Lower leg skin (tissue), 3 donors: ENCODE results near the gene CTSA.

Source experiments
- POLR2A ChIP-seq, 2 donors: fragments of 450-650 bp; IDR thresholded peaks; one replicate each; pipeline ENCODE4 v1.6.1; 2016 to 2017; ENCODE audit warnings: antibody characterized with exemption in 2 of 2, mild to moderate bottlenecking in 1 of 2, moderate library complexity in 1 of 2
- TF ChIP-seq, protein P1 (sequence below), 3 donors: fragments of 450-650 bp; IDR thresholded peaks; one replicate each; pipeline ENCODE4 v1.5.1; 2016; ENCODE audit warnings: antibody characterized with exemption in 3 of 3, mild to moderate bottlenecking in 3 of 3, moderate library complexity in 2 of 3

DNA sequence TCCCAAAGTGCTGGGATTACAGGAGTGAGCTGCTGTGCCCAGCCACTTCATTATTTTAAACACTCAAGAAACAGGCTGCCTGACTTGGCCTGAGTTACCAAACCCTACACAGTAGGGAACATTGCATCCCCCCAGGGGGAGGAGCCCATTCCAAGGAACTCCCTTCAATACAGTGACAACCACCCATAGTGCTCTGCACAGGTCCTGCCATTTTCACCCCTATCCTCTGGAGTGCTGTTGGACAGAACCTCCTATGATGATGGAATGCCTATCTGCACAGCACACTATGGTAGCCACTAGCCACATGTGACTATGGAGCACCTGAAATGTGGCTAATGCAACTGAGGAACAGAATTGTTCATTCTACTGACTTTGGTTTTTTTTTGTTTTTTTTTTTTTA lies 45.7 kb upstream of the CTSA start:
- TF ChIP-seq, protein P1, sequence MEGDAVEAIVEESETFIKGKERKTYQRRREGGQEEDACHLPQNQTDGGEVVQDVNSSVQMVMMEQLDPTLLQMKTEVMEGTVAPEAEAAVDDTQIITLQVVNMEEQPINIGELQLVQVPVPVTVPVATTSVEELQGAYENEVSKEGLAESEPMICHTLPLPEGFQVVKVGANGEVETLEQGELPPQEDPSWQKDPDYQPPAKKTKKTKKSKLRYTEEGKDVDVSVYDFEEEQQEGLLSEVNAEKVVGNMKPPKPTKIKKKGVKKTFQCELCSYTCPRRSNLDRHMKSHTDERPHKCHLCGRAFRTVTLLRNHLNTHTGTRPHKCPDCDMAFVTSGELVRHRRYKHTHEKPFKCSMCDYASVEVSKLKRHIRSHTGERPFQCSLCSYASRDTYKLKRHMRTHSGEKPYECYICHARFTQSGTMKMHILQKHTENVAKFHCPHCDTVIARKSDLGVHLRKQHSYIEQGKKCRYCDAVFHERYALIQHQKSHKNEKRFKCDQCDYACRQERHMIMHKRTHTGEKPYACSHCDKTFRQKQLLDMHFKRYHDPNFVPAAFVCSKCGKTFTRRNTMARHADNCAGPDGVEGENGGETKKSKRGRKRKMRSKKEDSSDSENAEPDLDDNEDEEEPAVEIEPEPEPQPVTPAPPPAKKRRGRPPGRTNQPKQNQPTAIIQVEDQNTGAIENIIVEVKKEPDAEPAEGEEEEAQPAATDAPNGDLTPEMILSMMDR (IDR thresholded peaks at IDR 0.05): no peak
- no peak for TF ChIP-seq POLR2A (IDR thresholded peaks at IDR 0.05)
